HepG2 (cell line): ENCODE data around the gene APOL4. TPM values are rescaled to one million over a fixed set of nuclear protein-coding genes. Genes with fewer than 3 reads are reported as not detected.
A peak's percentile ranks its signal among the peaks of the same experiment; 100 is the strongest.

Source experiments
- CBX1 ChIP-seq: IDR thresholded peaks from one replicate; pipeline ENCODE4 v1.6.1; 2016; ENCODE audit warnings: antibody characterized with exemption, low read depth
- CENPT ChIP-seq: sonication (generic); formaldehyde crosslinking; IDR thresholded peaks from 2 replicates; pipeline ENCODE4 v1.8.0; 2022; ENCODE audit warnings: low read depth, mild to moderate bottlenecking, moderate library complexity, missing genetic modification reagents
- FOSL2 ChIP-seq: sonication (generic); formaldehyde crosslinking; IDR thresholded peaks from 2 replicates; pipeline ENCODE4 v1.4.0; 2020; ENCODE audit warnings: missing genetic modification reagents
- KLF6 ChIP-seq: IDR thresholded peaks from 2 replicates; pipeline ENCODE4 v1.8.0; 2016; ENCODE audit warnings: missing biosample characterization, missing genetic modification reagents
- MYNN ChIP-seq: sonication (generic); formaldehyde crosslinking; IDR thresholded peaks from 2 replicates; pipeline ENCODE4 v1.4.0; 2020; ENCODE audit warnings: mild to moderate bottlenecking, low read depth, missing genetic modification reagents
- NCOA5 ChIP-seq: sonication (generic); formaldehyde crosslinking; IDR thresholded peaks from 2 replicates; pipeline ENCODE4 v1.4.0; 2020; ENCODE audit warnings: missing genetic modification reagents
- PAXIP1 ChIP-seq: sonication (generic); formaldehyde crosslinking; conservative IDR thresholded peaks from 2 replicates; pipeline ENCODE4 v1.4.0; 2020; ENCODE audit warnings: mild to moderate bottlenecking, missing genetic modification reagents, moderate library complexity
- PRPF4 ChIP-seq: fragments of 200-400 bp; formaldehyde crosslinking; IDR thresholded peaks from 2 replicates; pipeline ENCODE4 v1.6.1; 2016; ENCODE audit warnings: low read length, low read depth; ENCODE audit not compliant: poor library complexity, severe bottlenecking
- REL ChIP-seq: sonication (generic); formaldehyde crosslinking; conservative IDR thresholded peaks from 2 replicates; pipeline ENCODE4 v1.8.0; 2022; ENCODE audit warnings: mild to moderate bottlenecking, missing genetic modification reagents, moderate library complexity
- SIN3B ChIP-seq: fragments of 150-350 bp; IDR thresholded peaks from 2 replicates; pipeline ENCODE4 v1.6.1; 2014; ENCODE audit warnings: low read length
- SNAI1 ChIP-seq: sonication (generic); formaldehyde crosslinking; IDR thresholded peaks from 2 replicates; pipeline ENCODE4 v1.5.0; 2020; ENCODE audit warnings: mild to moderate bottlenecking, missing genetic modification reagents, borderline replicate concordance
- U2AF2 ChIP-seq: fragments of 200-400 bp; formaldehyde crosslinking; IDR thresholded peaks from 2 replicates; pipeline ENCODE4 v1.6.1; 2017; ENCODE audit warnings: low read depth, mild to moderate bottlenecking, low read length
- ZNF101 ChIP-seq: sonication (generic); formaldehyde crosslinking; IDR thresholded peaks from 2 replicates; pipeline ENCODE4 v1.4.0; 2020; ENCODE audit warnings: mild to moderate bottlenecking, low read depth, missing genetic modification reagents, borderline replicate concordance
- ZNF292 ChIP-seq: sonication (generic); formaldehyde crosslinking; IDR thresholded peaks from 2 replicates; pipeline ENCODE4 v1.8.1; 2022; ENCODE audit warnings: mild to moderate bottlenecking, low read depth, missing genetic modification reagents, borderline replicate concordance
- ZNF350 ChIP-seq: sonication (generic); formaldehyde crosslinking; IDR thresholded peaks from 2 replicates; pipeline ENCODE4 v1.4.0; 2020; ENCODE audit warnings: mild to moderate bottlenecking, low read depth, missing genetic modification reagents, borderline replicate concordance
- ZNF546 ChIP-seq: sonication (generic); formaldehyde crosslinking; conservative IDR thresholded peaks from 2 replicates; pipeline ENCODE4 v1.8.1; 2023; ENCODE audit warnings: mild to moderate bottlenecking, missing genetic modification reagents
- ZNF598 ChIP-seq: sonication (generic); formaldehyde crosslinking; IDR thresholded peaks from 2 replicates; pipeline ENCODE4 v1.5.1; 2020; ENCODE audit warnings: mild to moderate bottlenecking, missing genetic modification reagents, borderline replicate concordance
- ZNF619 ChIP-seq: sonication (generic); formaldehyde crosslinking; IDR thresholded peaks from 2 replicates; pipeline ENCODE4 v1.4.0; 2020; ENCODE audit warnings: mild to moderate bottlenecking, missing genetic modification reagents
- ZNF839 ChIP-seq: sonication (generic); formaldehyde crosslinking; IDR thresholded peaks from 2 replicates; pipeline ENCODE4 v1.4.0; 2020; ENCODE audit warnings: missing genetic modification reagents, mild to moderate bottlenecking, borderline replicate concordance
- polyA plus RNA-seq, 8 experiments: library from polyadenylated mRNA; depleted of rRNA in 3 of 8; stranded (reverse) in 7 of 8; unstranded in 1 of 8; fragments of >200 nt; fragmentation: Illumina TruSeq in 4 of 8; extraction: Trizol in 4 of 8; gene quantifications; 2 replicates each; pipeline versions ENCODE4 v1.2.1 to v1.2.3, GENCODE V29; 2011 to 2016; ENCODE audit warnings: low read depth in 4 of 8, missing spikeins in 1 of 8, mixed read lengths in 1 of 8; ENCODE audit not compliant: insufficient read depth in 1 of 8
- total RNA-seq, 5 experiments: library from RNA; depleted of rRNA; stranded (reverse); fragments of >200 nt; fragmentation: Illumina TruSeq; extraction: Trizol; gene quantifications; 2 replicates each; pipeline ENCODE4 v1.2.3, GENCODE V29; 2016; ENCODE audit warnings: low read depth in 1 of 5
- TF ChIP-seq, protein P1 (sequence below): IDR thresholded peaks from 2 replicates; pipeline ENCODE4 v1.6.1; 2016; ENCODE audit warnings: mild to moderate bottlenecking, missing biosample characterization, missing genetic modification reagents
- TF ChIP-seq, protein P2 (sequence below): sonication (generic); formaldehyde crosslinking; IDR thresholded peaks from 2 replicates; pipeline ENCODE4 v1.5.0; 2020; ENCODE audit warnings: mild to moderate bottlenecking, missing genetic modification reagents, borderline replicate concordance

The APOL4 gene
- total and polyA plus RNA-seq, 2 of the 13 experiments (the other 11 are each of a cell fraction or from before 2014, with no cell fraction given): 0.77 to 2.8 TPM

DNA sequence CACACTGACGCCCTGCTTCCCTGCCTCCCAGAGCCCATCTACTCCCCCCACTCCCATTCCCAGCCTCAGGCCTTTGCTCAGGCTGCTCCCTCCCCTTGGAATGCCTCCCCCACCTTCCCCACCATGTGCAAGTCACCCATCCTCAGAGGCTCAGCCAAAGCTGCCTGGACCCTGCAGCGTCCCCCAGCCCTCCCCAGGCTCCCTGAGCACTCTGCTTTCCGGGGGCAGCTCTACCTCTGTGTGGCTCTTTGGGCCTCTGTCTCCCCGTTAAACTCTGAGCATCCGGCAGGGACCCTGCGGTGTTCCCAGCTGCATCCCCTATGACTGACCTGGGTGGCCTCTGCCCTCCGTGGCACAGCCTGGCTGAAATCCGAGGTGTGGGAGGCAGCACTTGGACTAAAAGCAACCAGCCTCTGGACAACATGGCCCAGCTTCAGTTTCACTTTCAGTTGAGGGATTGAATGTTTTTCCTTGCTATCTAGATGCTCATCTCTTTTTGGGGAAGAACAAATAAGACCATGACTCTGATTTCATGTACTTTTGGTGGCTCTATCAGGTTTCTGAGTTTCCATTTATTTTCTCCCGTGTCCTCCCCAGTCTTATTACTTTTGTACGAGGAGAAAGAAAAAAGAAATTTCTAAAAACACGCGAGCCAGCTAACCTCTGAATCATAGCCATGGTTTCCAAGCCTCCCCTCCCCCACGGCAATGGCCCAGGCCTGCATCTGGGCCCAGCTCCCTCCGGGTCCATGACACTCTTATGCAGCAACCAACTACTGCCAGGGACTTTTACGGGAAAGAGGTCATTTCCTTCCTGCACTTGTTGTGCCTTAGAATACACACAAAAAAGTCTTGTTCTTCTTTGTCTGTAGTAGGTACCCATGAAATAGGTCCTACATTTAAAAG lies 44.8 kb downstream of the APOL4 start (continued):
- TF ChIP-seq CBX1: no peak
- TF ChIP-seq ZNF546 (CRISPR knock-in tag): no peak
- no peak for TF ChIP-seq U2AF2
- TF ChIP-seq, protein P1, sequence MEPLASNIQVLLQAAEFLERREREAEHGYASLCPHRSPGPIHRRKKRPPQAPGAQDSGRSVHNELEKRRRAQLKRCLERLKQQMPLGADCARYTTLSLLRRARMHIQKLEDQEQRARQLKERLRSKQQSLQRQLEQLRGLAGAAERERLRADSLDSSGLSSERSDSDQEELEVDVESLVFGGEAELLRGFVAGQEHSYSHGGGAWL: no peak; the same call in 1 of the 2 replicates
- no peak for TF ChIP-seq SNAI1
- TF ChIP-seq FOSL2 (CRISPR knock-in tag): peak; percentile 57
- no peak for TF ChIP-seq NCOA5 (CRISPR knock-in tag)
- TF ChIP-seq KLF6: no peak
- 0 out of 2 replicates have a peak, but pooled peaks have one; percentile 32 for TF ChIP-seq ZNF619 (CRISPR knock-in tag)
- 0 out of 2 replicates have a peak, but pooled peaks have one; percentile 33 for TF ChIP-seq ZNF839
- TF ChIP-seq ZNF292 (CRISPR knock-in tag): peak; percentile 78
- TF ChIP-seq ZNF598: 0 out of 2 replicates have a peak, but pooled peaks have one; percentile 9
- peak; percentile 41; the same call in 1 of the 2 replicates for TF ChIP-seq PAXIP1 (CRISPR knock-in tag)
- TF ChIP-seq CENPT (CRISPR knock-in tag): no peak
- no peak for TF ChIP-seq SIN3B
- TF ChIP-seq MYNN: no peak; the same call in 1 of the 2 replicates
- TF ChIP-seq REL: no peak
- TF ChIP-seq, protein P2, sequence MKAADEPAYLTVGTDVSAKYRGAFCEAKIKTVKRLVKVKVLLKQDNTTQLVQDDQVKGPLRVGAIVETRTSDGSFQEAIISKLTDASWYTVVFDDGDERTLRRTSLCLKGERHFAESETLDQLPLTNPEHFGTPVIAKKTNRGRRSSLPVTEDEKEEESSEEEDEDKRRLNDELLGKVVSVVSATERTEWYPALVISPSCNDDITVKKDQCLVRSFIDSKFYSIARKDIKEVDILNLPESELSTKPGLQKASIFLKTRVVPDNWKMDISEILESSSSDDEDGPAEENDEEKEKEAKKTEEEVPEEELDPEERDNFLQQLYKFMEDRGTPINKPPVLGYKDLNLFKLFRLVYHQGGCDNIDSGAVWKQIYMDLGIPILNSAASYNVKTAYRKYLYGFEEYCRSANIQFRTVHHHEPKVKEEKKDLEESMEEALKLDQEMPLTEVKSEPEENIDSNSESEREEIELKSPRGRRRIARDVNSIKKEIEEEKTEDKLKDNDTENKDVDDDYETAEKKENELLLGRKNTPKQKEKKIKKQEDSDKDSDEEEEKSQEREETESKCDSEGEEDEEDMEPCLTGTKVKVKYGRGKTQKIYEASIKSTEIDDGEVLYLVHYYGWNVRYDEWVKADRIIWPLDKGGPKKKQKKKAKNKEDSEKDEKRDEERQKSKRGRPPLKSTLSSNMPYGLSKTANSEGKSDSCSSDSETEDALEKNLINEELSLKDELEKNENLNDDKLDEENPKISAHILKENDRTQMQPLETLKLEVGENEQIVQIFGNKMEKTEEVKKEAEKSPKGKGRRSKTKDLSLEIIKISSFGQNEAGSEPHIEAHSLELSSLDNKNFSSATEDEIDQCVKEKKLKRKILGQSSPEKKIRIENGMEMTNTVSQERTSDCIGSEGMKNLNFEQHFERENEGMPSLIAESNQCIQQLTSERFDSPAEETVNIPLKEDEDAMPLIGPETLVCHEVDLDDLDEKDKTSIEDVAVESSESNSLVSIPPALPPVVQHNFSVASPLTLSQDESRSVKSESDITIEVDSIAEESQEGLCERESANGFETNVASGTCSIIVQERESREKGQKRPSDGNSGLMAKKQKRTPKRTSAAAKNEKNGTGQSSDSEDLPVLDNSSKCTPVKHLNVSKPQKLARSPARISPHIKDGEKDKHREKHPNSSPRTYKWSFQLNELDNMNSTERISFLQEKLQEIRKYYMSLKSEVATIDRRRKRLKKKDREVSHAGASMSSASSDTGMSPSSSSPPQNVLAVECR (CRISPR knock-in tag): peak; percentile 15; the same call in 1 of the 2 replicates
- TF ChIP-seq ZNF350: peak; percentile 46; the same call in 1 of the 2 replicates
- TF ChIP-seq PRPF4: peak; percentile 81
- no peak for TF ChIP-seq ZNF101
